Gastrocnemius medialis (tissue), 4 donors: Measurements from ENCODE around the gene C12orf56. TPM values are rescaled to one million over a fixed set of nuclear protein-coding genes. Genes with fewer than 3 reads are reported as not detected.

Experiments
- ATAC-seq, 2 donors: fragments of 150-250 bp; one replicate each; pipeline ENCODE4 v1.9.1; 2016
- DNase-seq, 2 donors: peaks; one replicate each; pipeline ENCODE4 v3.0.0-alpha.2; 2019
- H3K27ac ChIP-seq, 4 donors: fragments of 200-600 bp; sonication (generic); 1 replicate in 1 of 4; 2 replicates in 3 of 4; pipeline ENCODE4 v1.5.1; 2016 to 2018; ENCODE audit warnings: mild to moderate bottlenecking in 2 of 4, moderate library complexity in 1 of 4
- H3K27me3 ChIP-seq, 3 donors: fragments of 200-600 bp; sonication (generic) in 2 of 3; 1 replicate in 1 of 3; 2 replicates in 2 of 3; pipeline versions ENCODE4 v1.5.1 to v1.6.0; 2016 to 2019; ENCODE audit warnings: mild to moderate bottlenecking in 1 of 3, moderate library complexity in 1 of 3
- H3K36me3 ChIP-seq, 2 donors: fragments of 200-600 bp; sonication (generic) in 1 of 2; one replicate each; pipeline ENCODE4 v1.5.1; 2017 to 2018
- H3K4me1 ChIP-seq, 2 donors: fragments of 200-600 bp; sonication (generic) in 1 of 2; one replicate each; pipeline ENCODE4 v1.5.1; 2016 to 2017; ENCODE audit warnings: mild to moderate bottlenecking in 2 of 2
- H3K4me3 ChIP-seq, 4 donors: fragments of 200-600 bp; sonication (generic) in 3 of 4; 1 replicate in 1 of 4; 2 replicates in 3 of 4; pipeline ENCODE4 v1.5.1; 2016 to 2019; ENCODE audit warnings: mild to moderate bottlenecking in 2 of 4
- H3K9me3 ChIP-seq, 3 donors: fragments of 200-600 bp; sonication (generic) in 2 of 3; 1 replicate in 1 of 3; 2 replicates in 2 of 3; pipeline ENCODE4 v1.5.1; 2016 to 2019
- POLR2A ChIP-seq, 2 donors: fragments of 450-650 bp; IDR thresholded peaks; one replicate each; pipeline ENCODE4 v1.6.1; 2017; ENCODE audit warnings: antibody characterized with exemption in 2 of 2, mild to moderate bottlenecking in 2 of 2, moderate library complexity in 2 of 2
- in situ Hi-C, 4 donors: fragments of 200-750 bp; cut with MboI; loops; one replicate each; pipeline versions ENCODE4 v1.15.0 to v1.8.0; 2017; ENCODE audit warnings: low sequenced_read_pairs in 4 of 4
- intact Hi-C: fragments of 100-400 bp; cut with DNase I; formaldehyde crosslinking; loops from one replicate; pipeline ENCODE4 v1.15.1; 2023; ENCODE audit warnings: low total_unique reads
- total RNA-seq, 4 donors: library from RNA; depleted of rRNA; stranded (reverse); fragments of >200 nt; gene quantifications; one replicate each; pipeline versions ENCODE4 v1.1.0 to v1.2.3, GENCODE V29; 2016
- TF ChIP-seq, protein P1 (sequence below), 5 experiments: fragments of 450-650 bp in 3 of 5; fragments of 200-600 bp in 2 of 5; sonication (generic) in 2 of 5; IDR thresholded peaks in 4 of 5; conservative IDR thresholded peaks in 1 of 5; 1 replicate in 4 of 5; 2 replicates in 1 of 5; pipeline ENCODE4 v1.5.1; 2016 to 2019; ENCODE audit warnings: antibody characterized with exemption in 5 of 5, mild to moderate bottlenecking in 3 of 5, moderate library complexity in 3 of 5

The C12orf56 gene
- total RNA-seq, 4 donors from 2014 or later = not detected

DNA sequence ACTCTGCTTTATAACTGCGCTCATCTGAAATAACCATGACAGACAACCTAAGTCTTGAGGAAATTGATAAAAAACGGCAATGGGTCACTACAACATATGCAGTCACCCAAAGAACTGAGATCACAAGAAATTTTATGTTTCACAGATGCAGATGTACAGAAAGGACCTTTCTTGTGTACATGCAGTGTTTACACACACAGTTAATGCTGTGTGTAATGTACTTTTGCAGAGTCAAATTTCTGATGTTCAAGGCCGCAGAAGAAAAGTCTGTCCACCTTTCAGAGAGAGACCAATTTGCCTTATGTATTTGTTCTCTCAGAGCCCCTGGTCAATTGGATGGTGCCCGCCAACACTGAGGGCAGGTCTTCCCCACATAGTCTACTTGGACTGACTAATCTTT, 38.4 kb upstream of the C12orf56 start:
- Histone ChIP-seq H3K27me3 (no peaks in the 10 kb centered on the region), H3K4me3 (no peak overlapping the region), H3K4me1 (no peaks in the 10 kb centered on the region), H3K27ac (no peak overlapping the region), H3K36me3 (peaks cover 6 to 100% of the 10 kb centered on the region in 2 donors), H3K9me3 (no peaks in the 10 kb centered on the region)
- in situ Hi-C loops = no loop called here
- intact Hi-C loops = no loop called here
- ATAC-seq (no peak), DNase-seq (no peak)
- TF ChIP-seq, protein P1, sequence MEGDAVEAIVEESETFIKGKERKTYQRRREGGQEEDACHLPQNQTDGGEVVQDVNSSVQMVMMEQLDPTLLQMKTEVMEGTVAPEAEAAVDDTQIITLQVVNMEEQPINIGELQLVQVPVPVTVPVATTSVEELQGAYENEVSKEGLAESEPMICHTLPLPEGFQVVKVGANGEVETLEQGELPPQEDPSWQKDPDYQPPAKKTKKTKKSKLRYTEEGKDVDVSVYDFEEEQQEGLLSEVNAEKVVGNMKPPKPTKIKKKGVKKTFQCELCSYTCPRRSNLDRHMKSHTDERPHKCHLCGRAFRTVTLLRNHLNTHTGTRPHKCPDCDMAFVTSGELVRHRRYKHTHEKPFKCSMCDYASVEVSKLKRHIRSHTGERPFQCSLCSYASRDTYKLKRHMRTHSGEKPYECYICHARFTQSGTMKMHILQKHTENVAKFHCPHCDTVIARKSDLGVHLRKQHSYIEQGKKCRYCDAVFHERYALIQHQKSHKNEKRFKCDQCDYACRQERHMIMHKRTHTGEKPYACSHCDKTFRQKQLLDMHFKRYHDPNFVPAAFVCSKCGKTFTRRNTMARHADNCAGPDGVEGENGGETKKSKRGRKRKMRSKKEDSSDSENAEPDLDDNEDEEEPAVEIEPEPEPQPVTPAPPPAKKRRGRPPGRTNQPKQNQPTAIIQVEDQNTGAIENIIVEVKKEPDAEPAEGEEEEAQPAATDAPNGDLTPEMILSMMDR (IDR thresholded peaks at IDR 0.05 in 4 of 5, conservative IDR thresholded peaks at IDR 0.05 in 1 of 5) = no peak
- TF ChIP-seq POLR2A (IDR thresholded peaks at IDR 0.05) = no peak

DNA sequence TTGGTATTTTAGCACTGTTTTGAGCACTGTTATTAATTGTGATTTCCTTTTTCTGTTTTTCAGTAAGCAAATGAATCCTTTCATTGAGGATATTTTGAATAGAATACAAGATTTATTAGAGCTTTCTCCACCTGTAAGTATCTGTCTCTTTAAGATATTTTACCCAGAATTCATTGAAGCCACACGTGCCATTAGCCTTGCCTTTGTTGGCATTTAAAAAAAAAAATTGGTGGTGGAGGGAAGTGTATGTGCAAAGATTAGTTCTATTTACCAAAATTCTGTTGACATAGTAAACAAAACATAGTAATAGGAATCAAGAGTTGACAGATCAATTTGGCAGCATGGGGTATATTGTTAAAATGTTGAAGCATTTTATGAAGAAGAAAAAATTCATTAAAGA, 37.4 kb upstream of the C12orf56 start:
- in situ Hi-C loops = no loop called here

DNA sequence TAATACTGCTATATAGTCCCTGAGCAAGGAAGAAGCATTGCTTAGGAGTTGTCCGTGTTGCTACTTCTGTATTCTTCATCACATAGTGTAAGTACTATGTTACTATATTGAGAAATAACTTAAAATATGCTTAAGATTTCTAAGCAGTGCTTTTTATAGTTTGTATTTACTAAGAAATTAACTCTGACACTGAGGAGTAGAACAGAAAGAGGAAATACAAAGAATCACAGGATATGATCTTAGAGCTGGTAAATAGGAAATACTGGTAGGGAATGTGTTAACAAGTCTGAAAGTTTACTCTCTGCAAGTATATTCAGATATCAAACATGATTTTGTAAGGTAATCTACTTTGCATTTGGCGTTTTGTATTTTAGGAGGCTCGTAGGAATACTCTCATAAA, 29.1 kb upstream of the C12orf56 start:
- no peak overlapping the region for H3K4me3 ChIP-seq
- no peaks in the 10 kb centered on the region for H3K9me3 ChIP-seq
- no peak overlapping the region for H3K27ac ChIP-seq
- TF ChIP-seq POLR2A (IDR thresholded peaks at IDR 0.05) = no peak
- TF ChIP-seq, protein P1 (IDR thresholded peaks at IDR 0.05 in 4 of 5, conservative IDR thresholded peaks at IDR 0.05 in 1 of 5) = no peak
- H3K27me3 ChIP-seq = no peaks in the 10 kb centered on the region
- DNase-seq (no peak), ATAC-seq (no peak)
- no peaks in the 10 kb centered on the region for H3K4me1 ChIP-seq
- in situ Hi-C loops (loop anchor here in 1 of 4 donors (10.0 kb wide), 1 partner anchor 75 kb away; no protein-coding TSS in a partner anchor), intact Hi-C loops (loop anchor here (10.0 kb wide), 1 partner anchor 75 kb away; no protein-coding TSS in a partner anchor)
- H3K36me3 ChIP-seq = peaks cover 3 to 96% of the 10 kb centered on the region in 2 donors

More for the DNA sequence above, 37.4 kb upstream of the C12orf56 start:
- H3K4me3 ChIP-seq = no peak overlapping the region
- peaks cover 6 to 100% of the 10 kb centered on the region in 2 donors for H3K36me3 ChIP-seq
- ATAC-seq (no peak), DNase-seq (no peak)
- H3K4me1 ChIP-seq = no peaks in the 10 kb centered on the region
- no peaks in the 10 kb centered on the region for H3K27me3 ChIP-seq
- intact Hi-C loops = no loop called here
- H3K9me3 ChIP-seq = no peaks in the 10 kb centered on the region
- no peak for TF ChIP-seq POLR2A (IDR thresholded peaks at IDR 0.05)
- H3K27ac ChIP-seq = no peak overlapping the region

DNA sequence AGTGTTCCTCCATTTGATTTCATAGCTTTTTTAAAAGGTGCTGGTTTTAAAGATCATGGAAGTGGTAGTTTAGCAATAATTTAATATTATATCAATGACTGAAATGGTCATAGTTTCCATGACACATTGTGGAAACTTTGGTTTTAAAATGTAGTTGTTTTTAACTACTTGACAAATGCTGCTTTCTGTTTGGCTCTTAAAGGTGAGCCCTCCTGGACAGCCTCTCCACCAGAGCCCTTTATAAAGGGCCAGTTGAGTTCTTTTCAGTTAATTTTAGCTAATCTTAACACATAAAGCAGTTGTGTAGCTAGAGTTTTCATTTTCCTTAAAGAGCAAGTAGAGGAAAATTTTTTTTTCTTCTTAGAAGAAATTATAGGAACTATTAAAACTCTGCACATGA, 27.7 kb upstream of the C12orf56 start:
- in situ Hi-C loops = loop anchor here in 1 of 4 donors (10.0 kb wide), 1 partner anchor 77 kb away; no protein-coding TSS in a partner anchor
- TF ChIP-seq, protein P1 (IDR thresholded peaks at IDR 0.05 in 4 of 5, conservative IDR thresholded peaks at IDR 0.05 in 1 of 5) = no peak
- TF ChIP-seq POLR2A (IDR thresholded peaks at IDR 0.05) = no peak
- Histone ChIP-seq H3K4me1 (no peaks in the 10 kb centered on the region), H3K27ac (no peak overlapping the region), H3K9me3 (no peaks in the 10 kb centered on the region), H3K27me3 (no peaks in the 10 kb centered on the region), H3K4me3 (no peak overlapping the region), H3K36me3 (peaks cover 3 to 95% of the 10 kb centered on the region in 2 donors)
- intact Hi-C loops = loop anchor here (10.0 kb wide), 1 partner anchor 77 kb away; no protein-coding TSS in a partner anchor
- ATAC-seq (no peak), DNase-seq (no peak)

DNA sequence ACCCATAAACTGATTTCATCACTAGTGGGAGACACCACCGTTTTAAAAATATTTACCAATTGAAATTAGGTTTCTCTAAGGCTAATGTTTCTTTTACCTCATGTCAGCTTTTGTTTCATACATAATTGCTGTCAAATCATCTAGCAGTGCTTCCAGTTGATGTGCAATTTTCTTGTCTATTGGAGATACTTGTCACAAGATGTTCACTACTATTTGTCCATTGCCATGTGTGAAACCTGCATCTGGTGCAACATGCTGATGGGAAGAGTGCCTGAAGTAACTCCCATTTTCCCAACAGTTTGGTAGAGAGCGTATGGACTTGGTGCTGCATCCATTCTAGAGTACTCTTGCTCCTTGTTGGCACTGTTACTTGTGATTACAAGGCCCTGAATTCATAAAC, 23.3 kb upstream of the C12orf56 start:
- in situ Hi-C loops = loop anchor here in 1 of 4 donors (10.0 kb wide), 1 partner anchor 81 kb away; no protein-coding TSS in a partner anchor
- intact Hi-C loops = loop anchor here (10.0 kb wide), 1 partner anchor 81 kb away; no protein-coding TSS in a partner anchor
- Histone ChIP-seq H3K9me3 (no peaks in the 10 kb centered on the region), H3K4me1 (no peaks in the 10 kb centered on the region), H3K4me3 (no peak overlapping the region), H3K27ac (no peak overlapping the region), H3K27me3 (no peaks in the 10 kb centered on the region), H3K36me3 (peaks cover 3 to 95% of the 10 kb centered on the region in 2 donors)
- ATAC-seq (no peak), DNase-seq (no peak)
- TF ChIP-seq, protein P1 (IDR thresholded peaks at IDR 0.05 in 4 of 5, conservative IDR thresholded peaks at IDR 0.05 in 1 of 5) = no peak
- TF ChIP-seq POLR2A (IDR thresholded peaks at IDR 0.05) = no peak
